Retinal pigment epithelial cell (primary cell): ENCODE measurements around the gene URB1.
"Not testable (repeated sequence)": the region's sequence is repeated elsewhere in the genome, so short reads cannot be mapped to it uniquely, and the experiment has no call there.

Experiments
- DNase-seq: peaks from one replicate; pipeline ENCODE4 v3.0.0-alpha.2; 2010; ENCODE audit warnings: low read depth
- H3K4me3 ChIP-seq: 2 replicates; pipeline ENCODE4 v1.5.1; 2011; ENCODE audit warnings: mild to moderate bottlenecking, low read length, control low read depth, moderate library complexity
- CTCF ChIP-seq: conservative IDR thresholded peaks from 2 replicates; pipeline ENCODE4 v1.5.1; 2011; ENCODE audit warnings: low read depth, low read length, control low read depth, inconsistent platforms

URB1 gene

GRCh38 chr21:32391755-32392154 is 1.1 kb downstream of the URB1 start:
- no peak for TF ChIP-seq CTCF
- peak overlapping the region; percentile 89 for H3K4me3 ChIP-seq
- no peak for DNase-seq

GRCh38 chr21:32390537-32391224 is 2.1 kb downstream of the URB1 start:
- not testable (repeated sequence) for H3K4me3 ChIP-seq

GRCh38 chr21:32389337-32390015 is 3.3 kb downstream of the URB1 start:
- no peak overlapping the region for H3K4me3 ChIP-seq
- no peak for TF ChIP-seq CTCF
- DNase-seq: no peak

More at GRCh38 chr21:32390537-32391224, 2.1 kb downstream of the URB1 start:
- DNase-seq: not testable (repeated sequence)

- no peak for TF ChIP-seq CTCF
- no peak overlapping the region for H3K4me3 ChIP-seq
- DNase-seq: no peak
These were observed 4.5 kb downstream of the URB1 start for GRCh38 chr21:32388306-32388705.

- DNase-seq: no peak
- no peak for TF ChIP-seq CTCF
- H3K4me3 ChIP-seq: no peak overlapping the region
These were observed 5.7 kb downstream of the URB1 start for GRCh38 chr21:32387151-32387550.

GRCh38 chr21:32386195-32386870 is 6.5 kb downstream of the URB1 start:
- no peak for DNase-seq

More at GRCh38 chr21:32386195-32386870, 6.5 kb downstream of the URB1 start:
- no peak for TF ChIP-seq CTCF
- H3K4me3 ChIP-seq: no peak overlapping the region
